Epithelial cell of umbilical artery (primary cell): ENCODE results near the gene FGF21. TPM values are rescaled to one million over a fixed set of nuclear protein-coding genes. Genes with fewer than 3 reads are reported as not detected.

ENCODE experiments used
- total RNA-seq: library from RNA; depleted of rRNA; stranded (reverse); fragments of >200 nt; gene quantifications from 2 replicates; pipeline ENCODE4 v1.2.3, GENCODE V29; 2014

The FGF21 gene
- not detected in 2 replicates for total RNA-seq

DNA sequence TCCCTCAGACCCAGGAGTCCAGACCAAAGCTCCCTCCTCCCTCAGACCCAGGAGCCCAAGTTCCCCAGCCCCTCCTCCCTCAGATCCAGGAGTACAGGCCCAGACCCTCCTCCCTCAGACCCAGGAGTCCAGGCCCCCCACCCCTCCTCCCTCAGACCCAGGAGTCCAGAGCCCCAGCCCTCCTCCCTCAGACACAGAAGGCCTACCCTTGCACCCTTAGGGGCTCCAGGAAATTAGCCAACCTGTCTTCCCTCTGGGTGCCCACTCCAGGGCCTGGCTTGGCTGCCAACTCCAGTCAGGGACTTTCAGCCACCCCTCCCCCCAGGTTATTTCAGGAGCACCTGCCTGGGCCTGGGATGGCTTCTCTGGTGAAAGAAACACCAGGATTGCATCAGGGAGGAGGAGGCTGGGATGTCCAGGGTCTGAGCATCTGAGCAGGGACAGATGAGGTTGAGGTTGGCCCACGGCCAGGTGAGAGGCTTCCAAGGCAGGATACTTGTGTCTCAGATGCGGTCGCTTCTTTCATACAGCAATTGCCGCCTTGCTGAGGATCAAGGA, at the start of gene FGF21:
Gene FGF21, plus strand, starts transcription at position 441 of the 558 bp plus-strand sequence. CDS start 713 bp downstream, outside the sequence.

GRCh38 chr19:48719263-48720171, 35.8 kb upstream of the FGF21 start, which contains the start of gene MAMSTR:
MAMSTR (minus strand) TSS chr19:48719725; CDS start chr19:48719031, 694 bp downstream.

GRCh38 chr19:48740164-48740972, 15.0 kb upstream of the FGF21 start, which contains the start of gene RASIP1:
RASIP1 (minus strand) TSS chr19:48740610; CDS start chr19:48740282, 328 bp downstream.

DNA sequence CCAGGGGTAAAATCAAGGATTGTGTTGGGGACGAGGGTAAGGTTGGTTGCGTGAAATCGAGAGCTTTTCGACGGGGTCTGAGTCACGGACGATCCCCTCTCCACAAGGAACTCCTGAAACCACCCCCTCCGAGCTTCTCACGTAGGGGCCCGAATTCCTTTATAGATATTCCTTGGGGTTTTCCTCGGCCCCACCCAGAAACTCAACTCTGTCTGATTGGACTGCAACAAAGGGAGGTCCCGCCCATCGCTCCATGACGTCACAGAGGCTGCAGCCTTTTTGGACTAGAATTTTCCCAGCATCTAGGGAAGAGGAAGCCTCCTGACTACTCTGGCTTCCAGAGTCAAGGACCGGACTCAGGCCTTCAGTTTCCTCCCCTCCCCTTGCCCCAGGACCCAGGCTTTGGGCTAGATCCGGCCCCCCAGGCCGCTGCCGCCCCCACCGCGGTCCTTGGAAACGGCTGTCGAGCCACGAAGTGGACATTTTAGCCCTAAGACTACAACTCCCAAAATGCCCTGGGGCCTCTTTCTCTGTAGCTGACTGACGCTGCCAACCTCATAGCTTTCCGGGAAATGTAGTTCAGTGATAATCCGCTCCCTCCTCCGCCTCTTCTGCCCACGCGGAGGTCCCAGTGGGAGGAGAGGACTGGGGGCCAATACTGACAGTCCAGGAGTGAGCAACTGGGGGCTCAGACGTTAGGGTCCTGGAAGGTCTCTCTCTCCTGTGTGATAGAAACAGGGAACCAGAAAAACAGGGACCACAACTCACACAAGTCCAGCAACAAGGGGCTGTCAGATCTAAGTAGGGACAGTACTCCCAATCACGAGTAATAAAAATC, 8.4 kb upstream of the FGF21 start, which contains the start of gene IZUMO1:
Gene IZUMO1, minus strand, starts transcription at position 172 of the 838 bp plus-strand sequence. CDS start 1,050 bp downstream, outside the sequence.

DNA sequence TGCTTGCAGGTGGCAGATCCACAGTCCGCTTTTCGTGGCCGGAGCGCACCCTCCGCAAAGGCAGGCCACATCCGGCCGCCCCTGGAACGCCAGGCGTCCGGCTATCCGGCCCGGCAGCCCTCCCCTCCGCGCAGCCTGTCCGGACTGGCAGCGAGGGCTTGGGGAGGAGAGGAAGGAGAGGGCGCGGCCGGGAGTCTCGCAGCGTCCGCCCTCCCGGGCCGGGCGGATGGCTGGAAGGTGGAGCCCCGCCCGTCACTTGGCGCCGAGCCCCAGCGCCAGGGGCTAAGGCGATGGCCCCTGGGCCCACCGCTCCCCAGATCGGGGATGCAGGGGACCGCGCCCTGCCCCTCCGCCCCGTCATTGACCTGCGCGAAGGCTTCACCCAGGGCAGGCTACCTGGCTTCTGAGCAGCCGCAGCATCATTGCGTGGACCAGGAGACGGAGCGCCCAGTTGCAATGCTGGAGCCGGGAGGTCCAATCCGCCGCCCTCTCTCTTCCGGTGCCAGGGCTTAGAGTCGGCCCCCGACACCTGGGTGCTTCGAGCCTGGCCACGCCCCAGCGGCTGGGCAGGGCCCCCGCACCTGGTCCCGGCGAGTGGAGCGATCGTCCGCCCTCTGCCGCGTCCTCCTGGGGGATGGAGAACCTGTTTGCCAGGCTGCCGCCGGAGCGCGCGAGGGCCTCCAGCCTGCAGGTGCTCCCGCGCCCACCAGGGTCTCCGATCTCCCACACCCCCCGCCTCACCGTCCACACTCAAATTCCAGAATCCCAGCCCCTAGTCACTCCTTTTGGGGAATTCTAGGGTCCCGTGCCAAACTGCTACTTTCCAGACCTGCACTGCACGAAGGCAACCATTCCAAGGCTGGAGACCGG, 2.6 kb upstream of the FGF21 start, which contains the start of gene FUT1:
Gene FUT1, minus strand, starts transcription at position 146 of the 870 bp plus-strand sequence. CDS start 1,360 bp downstream, outside the sequence.

Other genes with a start within 250 kb of the FGF21 start
- under 0.01 and 0.61 TPM in 2 replicates for gene LMTK3, start 243.7 kb upstream of the FGF21 start, total RNA-seq
- gene SULT2B1, start 203.4 kb upstream of the FGF21 start, total RNA-seq, result not detected in 2 replicates
- not detected in 2 replicates for gene SPACA4, start 148.8 kb upstream of the FGF21 start, total RNA-seq
- 0.65 and 1.1 TPM in 2 replicates for gene FAM83E, start 140.4 kb upstream of the FGF21 start, total RNA-seq
- gene RPL18, start 136.3 kb upstream of the FGF21 start, total RNA-seq, result 2,633 and 3,123 TPM in 2 replicates
- 8.4 and 10.5 TPM in 2 replicates for gene SPHK2, start 136.0 kb upstream of the FGF21 start, total RNA-seq
- gene DBP, start 118.1 kb upstream of the FGF21 start, total RNA-seq, result 1.2 and 1.6 TPM in 2 replicates
- 0.65 and 1.2 TPM in 2 replicates for gene CA11, start 109.3 kb upstream of the FGF21 start, total RNA-seq
- not detected in 2 replicates for gene NTN5, start 82.5 kb upstream of the FGF21 start, total RNA-seq
- gene FUT2, start 59.6 kb upstream of the FGF21 start, total RNA-seq, result not detected in 2 replicates
- 0.32 TPM in 1 of 2 replicates, not detected in the other for gene MAMSTR, start 35.8 kb upstream of the FGF21 start, total RNA-seq
- gene RASIP1, start 14.9 kb upstream of the FGF21 start, total RNA-seq, result 68.2 and 85.8 TPM in 2 replicates
- 0.30 and 0.32 TPM in 2 replicates for gene IZUMO1, start 8.6 kb upstream of the FGF21 start, total RNA-seq
- 5.5 and 6.4 TPM in 2 replicates for gene FUT1, start 2.9 kb upstream of the FGF21 start, total RNA-seq
- 47.4 TPM in 2 replicates for gene BCAT2, start 55.5 kb downstream of the FGF21 start, total RNA-seq
- gene HSD17B14, start 81.0 kb downstream of the FGF21 start, total RNA-seq, result 5.8 and 13.2 TPM in 2 replicates
- gene PLEKHA4, start 113.1 kb downstream of the FGF21 start, total RNA-seq, result 1.9 and 2.7 TPM in 2 replicates
- 24.4 and 27.2 TPM in 2 replicates for gene PPP1R15A, start 116.9 kb downstream of the FGF21 start, total RNA-seq
- gene TULP2, start 143.2 kb downstream of the FGF21 start, total RNA-seq, result 0.32 TPM in 1 of 2 replicates, not detected in the other
- gene NUCB1, start 144.8 kb downstream of the FGF21 start, total RNA-seq, result 86.9 and 92.9 TPM in 2 replicates
- gene DHDH, start 178.2 kb downstream of the FGF21 start, total RNA-seq, result not detected in 2 replicates
- gene BAX, start 199.4 kb downstream of the FGF21 start, total RNA-seq, result 137 and 154 TPM in 2 replicates
- 777 and 969 TPM in 2 replicates for gene FTL, start 209.8 kb downstream of the FGF21 start, total RNA-seq
- 22.9 and 25.3 TPM in 2 replicates for gene GYS1, start 237.8 kb downstream of the FGF21 start, total RNA-seq
- 364 and 391 TPM in 2 replicates for gene RUVBL2, start 238.4 kb downstream of the FGF21 start, total RNA-seq